ENCODE data around the gene WDR64. TPM values are rescaled to one million over a fixed set of nuclear protein-coding genes. Genes with fewer than 3 reads are reported as not detected.

WDR64 gene
- total and polyA plus RNA-seq, 2 experiments from 2014 or later, result not detected

GRCh38 chr1:241770115-241770514 lies 118.0 kb downstream of the WDR64 start:
- Mint-ChIP-seq H3K4me1 (peaks cover 5% of the 10 kb centered on the region; the same call in 2 of the 3 replicates), H3K36me3 (ENCODE audit: low read depth) (no peaks in the 10 kb centered on the region), H3K9me3 (no peaks in the 10 kb centered on the region), H3K27ac (no peak overlapping the region), H3K4me3 (no peak overlapping the region), H3K27me3 (ENCODE audit: insufficient read depth, low read depth, poor library complexity) (peaks cover 3% of the 10 kb centered on the region)
- Histone ChIP-seq H3F3A (replicated peaks; ENCODE audit: low read depth) (no peaks in the 10 kb centered on the region), H3K27ac (ENCODE audit: low read depth) (no peak overlapping the region), H3K79me2 (replicated peaks; ENCODE audit: insufficient read depth) (no peaks in the 10 kb centered on the region), H3K4me3 (no peak overlapping the region), H2AFZ (peak overlapping the region; percentile 59; the same call in 1 of the 2 replicates), H3K9me2 (ENCODE audit: insufficient read depth) (no peaks in the 10 kb centered on the region), H4K20me1 (replicated peaks; ENCODE audit: insufficient read depth) (no peaks in the 10 kb centered on the region), H3K27me3 (ENCODE audit: insufficient read depth) (no peaks in the 10 kb centered on the region), H3K36me3 (ENCODE audit: insufficient read depth) (no peaks in the 10 kb centered on the region), H3K4me2 (no peak overlapping the region), H3K4me1 (ENCODE audit: insufficient read depth) (no peaks in the 10 kb centered on the region)
- TF ChIP-seq ZNF462 (CRISPR knock-in tag; IDR thresholded peaks at IDR 0.05) (no peak), STAT1 (IDR thresholded peaks at IDR 0.05; ENCODE audit: unreplicated experiment) (no peak), REST (IDR thresholded peaks at IDR 0.05; ENCODE audit: unreplicated experiment) (no peak), CTCF (conservative IDR thresholded peaks at IDR 0.05; ENCODE audit: low read depth in 2 of 2) (no peak), ETS1 (IDR thresholded peaks at IDR 0.05) (no peak), POLR2AphosphoS5 (IDR thresholded peaks at IDR 0.05; ENCODE audit: low read depth) (no peak), EZH2phosphoT487 (IDR thresholded peaks at IDR 0.05; ENCODE audit: unreplicated experiment) (no peak), NANOG (IDR thresholded peaks at IDR 0.05; ENCODE audit: borderline replicate concordance) (no peak), JUNB (IDR thresholded peaks at IDR 0.05; ENCODE audit: unreplicated experiment) (no peak), EZH2 (IDR thresholded peaks at IDR 0.05; ENCODE audit: low read depth, unreplicated experiment) (no peak), ZNF331 (CRISPR knock-in tag; IDR thresholded peaks at IDR 0.05; ENCODE audit: low read depth) (no peak), ZNF114 (CRISPR knock-in tag; IDR thresholded peaks at IDR 0.05) (no peak), CREB1 (CRISPR knock-in tag; IDR thresholded peaks at IDR 0.05; ENCODE audit: low read depth) (no peak)
- DNase-seq (ENCODE audit: low spot score) (peak; percentile 29), ATAC-seq (peak; percentile 63)
